UCSD-AML1 (cell line): Measurements from ENCODE around the gene UNCX.

Experiments used
- DNase-seq: peaks from one replicate; lab custom pipeline; 2025; ENCODE audit not compliant: unreplicated experiment; lab: John Stamatoyannopoulos, UW

Gene UNCX

DNA sequence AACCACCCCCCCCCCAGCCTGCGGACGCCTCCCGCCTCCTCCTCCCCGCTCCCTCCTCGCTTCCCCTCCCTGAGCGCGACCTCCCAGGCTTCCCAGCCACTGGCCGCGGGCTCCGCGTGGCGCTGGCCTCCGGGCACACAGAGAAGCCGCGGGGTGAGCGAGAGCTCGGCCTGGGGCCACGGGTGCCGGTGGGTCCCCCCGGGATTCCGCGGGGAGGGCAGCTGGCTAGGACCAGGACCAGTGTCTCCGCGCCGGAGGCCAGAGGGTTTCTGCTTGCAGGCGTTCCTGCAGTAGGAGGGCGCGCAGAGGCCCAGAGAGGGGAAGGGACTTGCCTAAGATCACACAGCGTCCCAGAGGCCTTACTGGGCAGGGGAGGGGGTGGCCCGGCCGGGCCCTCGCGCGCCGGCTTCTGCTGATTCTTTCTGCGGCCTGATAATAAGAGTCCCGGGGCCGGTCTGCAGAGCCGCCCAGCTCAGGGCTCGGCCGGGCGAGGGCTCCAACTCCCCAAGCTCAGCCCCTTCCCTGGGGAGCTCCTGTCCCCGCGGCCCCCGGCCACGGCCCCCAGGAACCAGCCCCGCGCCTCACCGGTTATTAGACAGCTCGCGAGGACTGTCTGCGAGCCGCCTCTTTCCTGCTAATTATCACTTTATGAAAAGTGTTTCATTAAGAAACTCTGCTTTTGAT lies 10.1 kb downstream of the UNCX start:
- no peak for DNase-seq

GRCh38 chr7:1243290-1243963 lies 10.8 kb downstream of the UNCX start:
- DNase-seq, result no peak

DNA sequence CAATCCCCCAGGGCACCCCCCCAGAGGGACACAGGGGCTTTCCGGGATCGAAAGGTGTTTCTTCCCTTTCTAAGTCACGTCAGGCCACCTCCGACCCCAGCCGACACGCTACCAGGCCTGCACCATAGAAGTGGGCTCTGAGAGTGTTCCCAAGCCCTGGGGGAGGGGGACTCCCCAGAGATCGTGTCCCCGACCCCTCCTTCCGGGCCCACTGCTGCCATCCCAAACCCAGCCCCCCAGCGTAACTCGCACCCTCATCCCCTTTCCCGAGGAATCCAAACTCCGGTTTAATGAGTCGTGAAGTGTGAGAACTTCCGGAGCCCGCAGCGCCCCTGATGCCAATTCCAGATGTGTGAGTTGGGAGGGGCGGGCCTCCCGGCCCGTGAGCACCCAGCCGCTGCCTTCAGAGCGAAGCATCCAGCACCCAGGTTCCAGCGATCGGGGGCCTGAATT lies 11.3 kb downstream of the UNCX start:
- no peak for DNase-seq

DNA sequence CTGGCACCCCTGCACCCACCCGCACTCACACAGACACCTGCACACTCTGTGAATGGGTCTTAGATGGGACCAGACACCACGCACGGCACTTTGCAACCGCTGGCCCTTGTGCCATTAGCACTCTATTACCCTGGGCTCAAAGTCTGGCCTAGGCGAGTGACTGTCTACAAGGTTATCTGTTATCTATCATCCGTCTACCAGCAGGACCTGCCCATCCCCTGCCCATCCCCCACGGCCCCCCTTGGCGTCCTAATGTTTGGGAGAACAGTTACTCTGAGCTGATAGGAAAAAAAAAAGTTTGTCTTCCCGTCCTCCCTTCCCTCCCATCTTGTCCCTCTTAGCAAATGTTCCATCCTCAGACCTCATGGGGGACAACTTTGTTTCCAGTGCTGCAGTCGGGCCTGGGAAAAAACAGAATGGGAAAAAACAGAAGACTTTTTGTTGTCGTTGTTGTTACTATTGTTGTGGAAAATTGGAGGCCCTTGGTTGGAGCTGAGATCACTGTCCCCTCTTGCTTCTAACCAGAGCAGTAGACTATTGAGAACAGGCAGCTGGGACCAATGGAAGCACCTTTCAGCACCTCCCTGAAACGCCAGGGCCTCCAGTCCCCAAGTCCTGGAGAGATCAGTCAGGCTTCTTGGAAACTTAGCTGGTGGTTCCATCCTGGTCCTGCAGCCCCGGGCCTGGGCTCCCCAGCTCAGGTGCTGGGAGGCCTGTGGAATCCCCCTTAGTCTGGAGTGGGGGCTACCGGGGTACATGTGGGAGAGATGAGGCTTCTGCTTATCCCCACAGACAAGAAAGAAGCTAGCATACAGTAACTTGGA lies 12.2 kb downstream of the UNCX start:
- DNase-seq, result no peak

- no peak for DNase-seq
These were observed 12.9 kb downstream of the UNCX start for GRCh38 chr7:1245524-1246050.

GRCh38 chr7:1246160-1246870 lies 13.6 kb downstream of the UNCX start:
- DNase-seq, result no peak

GRCh38 chr7:1246871-1247526 lies 14.3 kb downstream of the UNCX start:
- DNase-seq, result no peak

- DNase-seq, result no peak
These were observed 14.9 kb downstream of the UNCX start for GRCh38 chr7:1247527-1248041.

DNA sequence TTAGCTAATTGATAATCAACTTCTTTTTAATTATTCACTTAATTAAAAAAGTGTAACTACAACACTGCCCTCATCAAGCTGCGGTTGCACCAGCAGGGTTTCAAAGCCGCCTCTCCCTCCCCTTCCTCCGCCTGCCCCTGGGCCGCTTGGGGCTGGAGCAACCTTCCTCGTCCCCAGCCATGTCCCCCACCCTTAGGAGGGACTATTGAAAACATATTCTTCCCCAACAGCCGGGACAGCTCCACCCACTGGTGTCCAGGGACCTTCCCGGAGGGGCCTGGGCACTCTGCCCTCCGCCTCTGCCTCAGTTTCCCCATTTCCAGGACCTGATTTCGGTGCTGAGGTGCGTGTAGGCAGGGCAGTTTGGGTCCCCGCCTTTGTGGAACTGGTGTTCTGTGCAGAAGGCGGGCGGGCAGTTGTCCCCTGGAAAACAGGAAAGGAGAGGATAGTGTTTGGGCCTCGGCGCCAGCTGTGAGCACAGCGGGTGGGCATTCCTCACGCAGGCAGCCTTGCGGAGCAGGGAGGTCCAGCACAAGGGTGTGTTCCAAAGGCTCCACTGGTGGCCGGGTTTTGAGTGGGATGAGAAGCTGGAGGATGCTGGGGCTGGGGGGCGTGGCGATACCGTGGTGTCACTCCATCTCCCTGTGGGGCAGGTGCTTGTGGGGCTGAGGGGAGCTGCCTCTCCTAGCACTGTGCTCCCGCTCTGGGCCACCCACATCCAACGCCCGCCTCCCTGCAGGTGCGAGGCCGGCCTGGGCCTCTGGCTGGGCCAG lies 15.7 kb downstream of the UNCX start:
- DNase-seq, result no peak

- DNase-seq, result no peak
These were observed 16.4 kb downstream of the UNCX start for GRCh38 chr7:1248916-1249581.

DNA sequence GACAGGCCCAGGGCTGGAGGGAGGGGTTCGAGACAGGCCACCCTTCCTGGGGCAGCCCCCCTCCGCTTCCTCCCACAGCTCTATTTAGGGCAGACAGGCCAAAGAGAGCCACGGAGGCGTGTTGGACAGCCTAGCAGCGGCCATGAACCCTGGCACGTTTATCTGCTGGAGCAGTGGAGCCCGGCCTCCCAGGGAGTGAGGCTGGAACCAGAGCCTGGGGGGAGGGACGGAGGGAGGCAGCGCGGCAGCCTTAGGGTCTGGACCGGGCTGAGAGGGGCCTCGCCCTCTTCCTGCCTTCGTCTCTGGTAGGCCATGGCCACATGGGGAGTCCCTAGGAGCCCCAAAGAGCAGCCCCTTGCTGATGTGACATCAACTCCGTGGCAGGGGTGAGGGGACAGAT lies 17.1 kb downstream of the UNCX start:
- peak; percentile 17 for DNase-seq

- no peak for DNase-seq
These were observed 18.2 kb downstream of the UNCX start for GRCh38 chr7:1250901-1251300.

- no peak for DNase-seq
These were observed 19.3 kb downstream of the UNCX start for GRCh38 chr7:1251796-1252539.

- no peak for DNase-seq
These were observed 19.9 kb downstream of the UNCX start for GRCh38 chr7:1252540-1253090.

DNA sequence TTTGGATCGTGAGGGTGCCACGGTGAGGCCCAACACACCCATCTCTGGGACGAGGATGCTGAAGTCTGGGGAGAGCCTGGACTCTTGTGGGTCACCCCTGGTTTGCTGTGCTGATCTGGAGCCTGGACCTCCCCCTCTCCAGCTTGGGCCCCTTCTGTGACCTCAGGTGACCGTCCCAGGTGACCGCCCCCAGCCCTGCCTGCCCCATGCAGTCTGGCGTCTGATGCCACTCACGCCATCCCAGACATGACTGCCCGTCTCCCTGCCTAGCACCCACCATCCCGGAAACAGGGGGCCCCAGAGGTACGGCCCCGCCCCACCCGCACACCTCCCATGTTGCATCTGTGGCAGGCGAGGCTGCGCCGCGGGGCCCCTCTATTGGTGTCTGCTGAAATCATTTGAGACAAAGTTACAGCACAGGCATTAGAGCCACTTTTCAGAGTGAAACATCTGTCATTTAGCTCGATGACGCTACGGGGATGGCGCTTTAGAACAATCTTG lies 21.1 kb downstream of the UNCX start:
- DNase-seq, result no peak

DNA sequence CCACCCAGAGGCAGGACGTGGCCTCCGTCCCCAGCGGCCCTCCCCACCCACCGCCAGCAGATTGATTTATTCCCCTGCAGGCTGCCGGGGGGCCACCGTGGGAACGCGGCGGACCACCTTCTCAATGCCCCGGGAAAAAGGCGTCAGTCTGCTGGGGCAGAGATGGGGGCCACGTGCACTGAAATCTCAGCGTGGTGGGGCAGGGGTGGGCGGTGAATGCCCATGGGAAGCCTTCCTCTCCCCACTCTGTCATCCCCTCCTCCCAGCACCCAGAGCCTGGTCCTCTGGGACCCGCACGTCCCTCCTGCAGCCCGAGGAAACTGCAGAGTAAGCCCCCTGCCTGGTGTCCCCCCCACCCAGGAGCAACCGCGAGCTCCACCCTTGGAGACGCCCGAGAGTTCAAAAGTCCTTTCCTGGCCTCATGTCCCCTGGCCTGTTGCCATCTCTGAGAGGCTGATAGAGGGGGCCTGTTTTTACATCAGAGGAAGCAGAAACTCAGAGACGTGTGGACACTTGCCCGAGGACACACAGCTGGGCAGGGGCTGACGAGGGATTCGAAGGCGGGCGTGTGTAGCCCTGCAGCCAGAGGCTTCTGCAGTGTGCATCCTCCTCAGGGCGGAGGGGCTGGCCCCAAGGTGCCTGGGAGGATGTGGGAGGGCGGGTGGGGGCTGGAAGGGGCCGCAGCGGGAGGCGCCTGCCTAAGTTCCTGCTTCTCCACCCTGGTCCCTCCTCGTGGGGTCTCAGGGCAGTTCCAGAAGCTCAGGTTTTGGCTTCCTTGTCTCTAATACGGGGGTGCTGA lies 21.8 kb downstream of the UNCX start:
- peak; percentile 12 for DNase-seq
